Neural crest cell (in vitro differentiated cells): Measurements from ENCODE around the gene TEX19. TPM values are rescaled to one million over a fixed set of nuclear protein-coding genes. Genes with fewer than 3 reads are reported as not detected.

ENCODE experiments used
- DNase-seq: peaks from one replicate; pipeline ENCODE4 v3.0.0; 2021; ENCODE audit warnings: low read depth, mixed read lengths, low spot score
- H3K27ac Mint-ChIP-seq: one replicate; pipeline ENCODE4 v1.8.0; 2021; ENCODE audit warnings: mild to moderate bottlenecking, mixed read lengths; ENCODE audit not compliant: unreplicated experiment
- H3K27me3 Mint-ChIP-seq: 2 replicates; pipeline ENCODE4 v1.8.0; 2021; ENCODE audit warnings: low read depth, mild to moderate bottlenecking, mixed read lengths
- H3K36me3 Mint-ChIP-seq: 2 replicates; pipeline ENCODE4 v1.8.0; 2021; ENCODE audit warnings: low read depth, mild to moderate bottlenecking, mixed read lengths
- H3K4me1 Mint-ChIP-seq: 2 replicates; pipeline ENCODE4 v1.8.0; 2021; ENCODE audit warnings: mixed read lengths
- H3K4me3 Mint-ChIP-seq: one replicate; pipeline ENCODE4 v1.8.0; 2021; ENCODE audit warnings: mild to moderate bottlenecking, mixed read lengths
- H3K9me3 Mint-ChIP-seq: 2 replicates; pipeline ENCODE4 v1.8.0; 2021; ENCODE audit warnings: mixed read lengths
- long read RNA-seq: library from polyadenylated mRNA; unstranded; transcript quantifications from one replicate; pipeline ENCODE4 v2.0.0, GENCODE V29; 2020
- total RNA-seq: library from RNA; stranded (reverse); gene quantifications from 2 replicates; pipeline ENCODE4 v1.2.1, GENCODE V29; 2021
- TF ChIP-seq, protein P1 (sequence below): fragments of 200-600 bp; sonication (generic); conservative IDR thresholded peaks from 2 replicates; pipeline ENCODE4 v1.5.0; 2021; ENCODE audit warnings: antibody characterized with exemption, mild to moderate bottlenecking

Gene TEX19, protein sequence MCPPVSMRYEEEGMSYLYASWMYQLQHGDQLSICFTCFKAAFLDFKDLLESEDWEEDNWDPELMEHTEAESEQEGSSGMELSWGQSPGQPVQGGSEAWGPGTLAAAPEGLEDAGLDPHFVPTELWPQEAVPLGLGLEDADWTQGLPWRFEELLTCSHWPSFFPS
- 0.20 and 0.23 TPM in 2 replicates for total RNA-seq
- long read RNA-seq = 0 reads

DNA sequence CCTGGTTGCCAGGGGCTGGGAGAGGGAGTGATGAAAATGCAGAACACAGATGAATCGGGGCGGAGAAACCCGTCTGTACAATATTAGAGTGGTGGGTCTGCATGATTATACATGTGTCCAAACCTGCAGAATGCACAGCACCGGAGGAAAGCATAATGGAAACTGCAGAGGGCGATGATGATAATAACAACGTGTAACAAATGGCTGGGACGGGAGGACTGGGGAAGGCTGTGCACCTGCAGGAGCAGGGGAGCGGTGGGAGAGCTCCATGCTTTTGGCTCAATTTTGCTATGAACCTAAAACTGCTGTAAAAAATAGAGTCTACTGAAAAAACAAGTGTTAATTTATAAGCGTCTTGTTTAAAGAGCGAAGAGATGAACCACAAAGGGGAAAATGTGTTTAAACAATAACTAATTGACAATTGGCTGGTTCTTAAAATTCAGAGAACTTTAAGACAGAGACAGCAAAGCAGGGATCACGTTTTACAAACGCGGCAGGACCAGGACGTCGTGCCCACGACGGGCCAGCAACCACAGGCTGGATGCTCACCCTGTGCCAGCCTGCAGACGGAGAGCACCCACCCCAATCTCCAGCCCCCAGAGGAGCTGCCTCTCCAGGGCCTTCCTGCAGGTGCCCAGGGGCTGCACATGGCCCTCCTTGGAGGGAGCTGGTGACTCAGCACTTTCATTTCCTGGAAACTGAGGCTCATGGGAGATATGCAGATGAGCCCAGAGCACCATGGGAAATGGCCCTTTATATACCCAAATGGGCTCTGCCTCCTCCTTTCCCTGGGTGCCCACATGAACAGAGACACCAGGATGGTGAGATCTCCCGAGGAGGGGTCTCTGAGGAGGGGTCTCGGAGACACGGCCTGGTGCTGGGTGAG lies at the start of gene TEX19:
TSS of gene TEX19 (plus strand) at position 783 of the 886 bp plus-strand sequence. CDS start 2,904 bp downstream, outside the sequence.
- no peak for DNase-seq
- peaks cover 3% of the 10 kb centered on the region for H3K27me3 Mint-ChIP-seq

DNA sequence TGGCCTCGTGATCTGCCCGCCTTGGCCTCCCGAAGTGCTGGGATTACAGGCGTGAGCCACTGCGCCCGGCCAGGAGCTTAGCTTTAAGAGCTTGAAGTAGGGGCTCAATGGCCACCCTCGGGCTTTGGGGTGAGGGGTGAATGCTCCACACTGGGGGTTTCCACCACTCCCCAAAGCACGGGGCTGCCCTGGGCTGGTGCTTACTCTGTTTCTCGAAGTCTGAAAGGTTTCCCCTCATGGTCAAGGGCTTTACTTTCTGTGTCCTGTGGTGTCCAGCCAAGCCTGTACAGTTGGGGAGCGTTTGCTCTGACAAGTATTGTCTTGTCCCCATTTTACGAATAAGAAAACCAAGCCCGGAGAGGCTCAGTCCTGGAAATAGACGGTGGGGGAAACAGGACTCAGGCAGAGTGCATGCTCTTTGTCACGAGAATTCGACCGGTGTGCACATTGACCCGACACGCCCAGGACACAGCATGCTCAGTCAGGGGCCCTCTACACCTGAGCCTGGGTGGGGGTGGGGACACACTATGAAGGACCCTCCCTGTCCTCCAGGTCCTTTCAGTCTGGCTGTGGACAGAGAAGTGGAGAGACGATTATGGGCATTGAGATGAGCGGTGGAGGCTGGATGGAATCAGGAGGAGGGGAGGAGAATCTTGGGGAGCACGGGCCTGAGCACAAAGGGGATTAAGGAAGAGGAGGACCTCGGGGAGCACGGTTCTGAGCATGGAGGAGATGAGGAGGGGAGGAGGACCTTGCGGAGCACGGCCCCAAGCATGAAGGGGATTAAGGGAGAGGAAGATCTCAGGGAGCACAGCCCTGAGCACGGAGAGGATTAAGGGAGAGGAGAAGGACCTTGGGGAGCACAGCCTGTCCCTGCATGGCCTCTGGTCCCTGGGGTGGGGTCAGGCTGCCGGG lies 49.1 kb upstream of the TEX19 start:
- H3K27ac Mint-ChIP-seq = no peak overlapping the region
- H3K27me3 Mint-ChIP-seq = peaks cover 24% of the 10 kb centered on the region
- no peaks in the 10 kb centered on the region for H3K9me3 Mint-ChIP-seq
- DNase-seq = no peak
- H3K4me1 Mint-ChIP-seq = no peaks in the 10 kb centered on the region
- H3K36me3 Mint-ChIP-seq = no peaks in the 10 kb centered on the region
- TF ChIP-seq, protein P1, sequence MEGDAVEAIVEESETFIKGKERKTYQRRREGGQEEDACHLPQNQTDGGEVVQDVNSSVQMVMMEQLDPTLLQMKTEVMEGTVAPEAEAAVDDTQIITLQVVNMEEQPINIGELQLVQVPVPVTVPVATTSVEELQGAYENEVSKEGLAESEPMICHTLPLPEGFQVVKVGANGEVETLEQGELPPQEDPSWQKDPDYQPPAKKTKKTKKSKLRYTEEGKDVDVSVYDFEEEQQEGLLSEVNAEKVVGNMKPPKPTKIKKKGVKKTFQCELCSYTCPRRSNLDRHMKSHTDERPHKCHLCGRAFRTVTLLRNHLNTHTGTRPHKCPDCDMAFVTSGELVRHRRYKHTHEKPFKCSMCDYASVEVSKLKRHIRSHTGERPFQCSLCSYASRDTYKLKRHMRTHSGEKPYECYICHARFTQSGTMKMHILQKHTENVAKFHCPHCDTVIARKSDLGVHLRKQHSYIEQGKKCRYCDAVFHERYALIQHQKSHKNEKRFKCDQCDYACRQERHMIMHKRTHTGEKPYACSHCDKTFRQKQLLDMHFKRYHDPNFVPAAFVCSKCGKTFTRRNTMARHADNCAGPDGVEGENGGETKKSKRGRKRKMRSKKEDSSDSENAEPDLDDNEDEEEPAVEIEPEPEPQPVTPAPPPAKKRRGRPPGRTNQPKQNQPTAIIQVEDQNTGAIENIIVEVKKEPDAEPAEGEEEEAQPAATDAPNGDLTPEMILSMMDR = no peak
- H3K4me3 Mint-ChIP-seq = no peak overlapping the region

More for the DNA sequence above, at the start of gene TEX19:
- no peak within 1 kb of the TSS for H3K27ac Mint-ChIP-seq
- TF ChIP-seq, protein P1 = no peak
- no peaks in the 10 kb centered on the region for H3K9me3 Mint-ChIP-seq
- peaks cover 8% of the 10 kb centered on the region for H3K4me1 Mint-ChIP-seq
- H3K36me3 Mint-ChIP-seq = no peaks in the 10 kb centered on the region
- no peak within 1 kb of the TSS for H3K4me3 Mint-ChIP-seq

DNA sequence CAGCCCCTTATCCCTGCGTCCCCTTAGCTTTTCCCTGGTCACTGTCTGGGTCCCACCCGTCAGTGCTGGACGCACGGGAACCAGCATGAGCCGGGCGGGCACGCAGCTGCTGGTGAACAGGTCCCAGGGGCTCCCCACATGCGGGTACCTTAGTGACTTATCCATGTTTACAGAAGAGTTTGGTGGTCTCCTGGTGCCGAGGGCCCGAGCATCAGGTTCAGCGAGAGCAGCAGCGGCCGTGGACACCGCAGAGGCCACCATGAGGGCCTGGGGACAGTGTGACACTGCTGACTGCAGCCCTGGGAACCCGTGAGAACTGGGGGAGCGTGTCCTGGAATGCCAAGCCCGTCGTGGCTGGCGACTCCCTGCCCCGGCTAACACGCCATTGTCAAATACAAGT lies 48.2 kb upstream of the TEX19 start:
- Mint-ChIP-seq H3K9me3 (no peaks in the 10 kb centered on the region), H3K4me3 (no peak overlapping the region), H3K36me3 (no peaks in the 10 kb centered on the region), H3K4me1 (peaks cover 4% of the 10 kb centered on the region), H3K27me3 (peaks cover 24% of the 10 kb centered on the region), H3K27ac (no peak overlapping the region)
- no peak for DNase-seq
- TF ChIP-seq, protein P1 = no peak

DNA sequence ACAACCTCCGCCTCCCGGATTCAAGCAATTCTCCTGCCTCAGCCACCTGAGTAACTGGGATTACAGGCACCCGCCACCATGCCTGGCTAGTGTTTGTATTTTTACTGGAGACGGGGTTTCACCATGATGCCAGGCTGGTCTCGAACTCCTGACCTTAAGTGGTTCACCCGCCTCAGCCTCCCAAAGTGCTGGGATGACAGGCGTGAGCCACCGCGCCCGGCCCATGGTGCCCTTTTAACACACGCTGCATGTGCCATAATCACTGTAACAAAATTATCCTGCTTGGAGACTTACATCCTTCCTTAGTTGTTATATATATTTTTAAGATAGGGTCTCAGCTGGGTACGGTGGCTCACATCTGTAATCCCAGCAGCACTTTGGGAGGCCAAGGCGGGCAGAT lies 47.1 kb upstream of the TEX19 start:
- H3K27ac Mint-ChIP-seq = no peak overlapping the region
- H3K27me3 Mint-ChIP-seq = peaks cover 21% of the 10 kb centered on the region
- no peaks in the 10 kb centered on the region for H3K9me3 Mint-ChIP-seq
- peaks cover 7% of the 10 kb centered on the region for H3K4me1 Mint-ChIP-seq
- no peak for DNase-seq
- TF ChIP-seq, protein P1 = no peak
- H3K4me3 Mint-ChIP-seq = no peak overlapping the region
- no peaks in the 10 kb centered on the region for H3K36me3 Mint-ChIP-seq

DNA sequence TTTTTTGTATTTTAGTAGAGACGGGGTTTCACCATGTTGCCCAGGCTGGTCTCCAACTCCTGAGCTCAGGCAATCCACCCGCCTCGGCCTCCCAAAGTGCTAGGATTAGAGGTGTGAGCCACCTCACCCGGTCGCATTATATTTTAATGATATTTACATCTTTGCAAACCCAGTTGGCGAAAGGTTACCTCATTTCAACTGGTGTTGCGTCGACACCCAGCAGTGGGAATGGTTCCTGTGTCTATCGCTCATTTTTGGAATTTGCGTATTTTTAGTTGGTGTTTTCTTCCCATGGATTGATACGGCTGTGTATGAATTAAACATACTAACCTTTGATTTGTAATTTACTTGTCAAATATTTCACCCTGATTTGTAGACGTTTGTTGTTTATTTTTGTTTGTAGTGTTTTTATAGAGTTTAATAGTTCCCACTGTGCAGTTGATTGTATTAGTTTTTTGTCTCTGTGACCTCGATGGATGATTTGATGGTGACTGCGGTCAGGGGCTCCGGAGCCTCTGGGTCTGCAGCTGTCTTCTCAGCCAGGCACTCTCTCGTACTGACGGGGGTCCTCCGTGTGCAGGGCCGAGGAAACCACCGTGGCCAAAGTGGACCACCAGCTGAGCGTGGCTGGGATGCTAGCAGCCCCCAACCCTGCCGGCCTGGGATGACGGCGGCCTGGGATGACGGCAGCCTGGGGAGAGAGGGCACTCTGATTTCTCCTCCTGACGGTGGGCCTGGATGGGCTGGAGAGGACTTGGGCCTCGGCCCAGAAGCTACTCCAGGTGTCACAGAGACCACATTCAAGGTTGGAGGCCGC lies 45.6 kb upstream of the TEX19 start:
- no peak for DNase-seq
- Mint-ChIP-seq H3K27me3 (peaks cover 16% of the 10 kb centered on the region), H3K4me1 (peaks cover 7% of the 10 kb centered on the region), H3K36me3 (no peaks in the 10 kb centered on the region), H3K9me3 (no peaks in the 10 kb centered on the region), H3K27ac (no peak overlapping the region), H3K4me3 (no peak overlapping the region)
- TF ChIP-seq, protein P1 = no peak
